Measurements from ENCODE around the gene UCHL3. TPM values are rescaled to one million over a fixed set of nuclear protein-coding genes. Genes with fewer than 3 reads are reported as not detected.
A peak's percentile ranks its signal among the peaks of the same experiment; 100 is the strongest.
"Not testable (repeated sequence)": the region's sequence is repeated elsewhere in the genome, so short reads cannot be mapped to it uniquely, and the experiment has no call there.

Gene UCHL3
- total RNA-seq, 1 donor from 2014 or later: 38.9 TPM

GRCh38 chr13:75530549-75530961 is 19.0 kb upstream of the UCHL3 start:
- Mint-ChIP-seq H3K27ac (peak overlapping the region; percentile 61), H3K4me1 (ENCODE audit: low read depth) (peaks cover 43% of the 10 kb centered on the region), H3K4me3 (no peak overlapping the region), H3K36me3 (ENCODE audit: low read depth) (peaks cover 37% of the 10 kb centered on the region), H3K27me3 (ENCODE audit: insufficient read depth) (no peaks in the 10 kb centered on the region), H3K9me3 (no peaks in the 10 kb centered on the region)
- intact Hi-C loops (cut with micrococcal nuclease): loop anchor here (10.0 kb wide), 2 partner anchors 1354 to 1396 kb away; partner anchors contain the start of genes KCTD12 and KLF12
- no peak for DNase-seq (ENCODE audit: low spot score)

GRCh38 chr13:75533861-75534260 is 15.7 kb upstream of the UCHL3 start:
- no peak for DNase-seq (ENCODE audit: low spot score)
- Mint-ChIP-seq H3K9me3 (no peaks in the 10 kb centered on the region), H3K4me3 (no peak overlapping the region), H3K4me1 (ENCODE audit: low read depth) (peaks cover 64% of the 10 kb centered on the region), H3K27ac (no peak overlapping the region), H3K36me3 (ENCODE audit: low read depth) (peaks cover 31% of the 10 kb centered on the region), H3K27me3 (ENCODE audit: insufficient read depth) (no peaks in the 10 kb centered on the region)
- intact Hi-C loops (cut with micrococcal nuclease): loop anchor here (10.0 kb wide), 2 partner anchors 1351 to 1399 kb away; partner anchors contain the start of genes KCTD12 and KLF12

- Mint-ChIP-seq H3K4me1 (ENCODE audit: low read depth) (peaks cover 44% of the 10 kb centered on the region), H3K27me3 (ENCODE audit: insufficient read depth) (no peaks in the 10 kb centered on the region), H3K27ac (peak within 1 kb of the TSS; percentile 87), H3K4me3 (peak within 1 kb of the TSS; percentile 94), H3K9me3 (no peaks in the 10 kb centered on the region), H3K36me3 (ENCODE audit: low read depth) (peaks cover 20% of the 10 kb centered on the region)
- DNase-seq (ENCODE audit: low spot score): peak; percentile 60
- intact Hi-C loops (cut with micrococcal nuclease): loop anchor here (1.0 to 10.0 kb wide), 7 partner anchors 12 to 1403 kb away; partner anchors contain the start of genes KCTD12, KLF12, LMO7 and TBC1D4
Measured at GRCh38 chr13:75537401-75538365, 11.9 kb upstream of the UCHL3 start, which contains the start of gene COMMD6. TSS of gene COMMD6 (minus strand) at chr13:75537841. CDS start at chr13:75537805, 36 bp downstream.

- Mint-ChIP-seq H3K27ac (no peak overlapping the region), H3K4me1 (ENCODE audit: low read depth) (peaks cover 21% of the 10 kb centered on the region), H3K4me3 (no peak overlapping the region), H3K36me3 (ENCODE audit: low read depth) (peaks cover 5% of the 10 kb centered on the region), H3K9me3 (no peaks in the 10 kb centered on the region), H3K27me3 (ENCODE audit: insufficient read depth) (no peaks in the 10 kb centered on the region)
- DNase-seq (ENCODE audit: low spot score): no peak
- intact Hi-C loops (cut with micrococcal nuclease): no loop called here
Measured at GRCh38 chr13:75541287-75541686, 8.3 kb upstream of the UCHL3 start.

GRCh38 chr13:75541961-75542360 is 7.6 kb upstream of the UCHL3 start:
- no peaks in the 10 kb centered on the region for H3K36me3 Mint-ChIP-seq (ENCODE audit: low read depth)
- intact Hi-C loops (cut with micrococcal nuclease): no loop called here
- H3K4me1 Mint-ChIP-seq (ENCODE audit: low read depth): peaks cover 14% of the 10 kb centered on the region
- H3K27ac Mint-ChIP-seq: no peak overlapping the region
- no peaks in the 10 kb centered on the region for H3K27me3 Mint-ChIP-seq (ENCODE audit: insufficient read depth)
- H3K9me3 Mint-ChIP-seq: no peaks in the 10 kb centered on the region
- no peak for DNase-seq (ENCODE audit: low spot score)
- no peak overlapping the region for H3K4me3 Mint-ChIP-seq

GRCh38 chr13:75544681-75545330 is 4.8 kb upstream of the UCHL3 start:
- no peak overlapping the region for H3K4me3 Mint-ChIP-seq
- no peaks in the 10 kb centered on the region for H3K27me3 Mint-ChIP-seq (ENCODE audit: insufficient read depth)
- DNase-seq (ENCODE audit: low spot score): no peak
- H3K4me1 Mint-ChIP-seq (ENCODE audit: low read depth): peaks cover 17% of the 10 kb centered on the region
- no peaks in the 10 kb centered on the region for H3K9me3 Mint-ChIP-seq
- no peak overlapping the region for H3K27ac Mint-ChIP-seq
- peaks cover 3% of the 10 kb centered on the region for H3K36me3 Mint-ChIP-seq (ENCODE audit: low read depth)
- intact Hi-C loops (cut with micrococcal nuclease): no loop called here

GRCh38 chr13:75545386-75545785 is 4.2 kb upstream of the UCHL3 start:
- H3K27ac Mint-ChIP-seq; H3K9me3 Mint-ChIP-seq; H3K27me3 Mint-ChIP-seq (ENCODE audit: insufficient read depth); H3K4me3 Mint-ChIP-seq; intact Hi-C loops (cut with micrococcal nuclease); DNase-seq (ENCODE audit: low spot score); H3K36me3 Mint-ChIP-seq (ENCODE audit: low read depth): not testable (repeated sequence)
- H3K4me1 Mint-ChIP-seq (ENCODE audit: low read depth): peaks cover 21% of the 10 kb centered on the region

GRCh38 chr13:75547917-75548316 is 1.7 kb upstream of the UCHL3 start:
- H3K4me3 Mint-ChIP-seq: no peak overlapping the region
- no peaks in the 10 kb centered on the region for H3K9me3 Mint-ChIP-seq
- H3K27me3 Mint-ChIP-seq (ENCODE audit: insufficient read depth): no peaks in the 10 kb centered on the region
- peaks cover 6% of the 10 kb centered on the region for H3K36me3 Mint-ChIP-seq (ENCODE audit: low read depth)
- H3K27ac Mint-ChIP-seq: no peak overlapping the region
- DNase-seq (ENCODE audit: low spot score): no peak
- H3K4me1 Mint-ChIP-seq (ENCODE audit: low read depth): peaks cover 30% of the 10 kb centered on the region
- intact Hi-C loops (cut with micrococcal nuclease): loop anchor here (2.0 kb wide), 1 partner anchor 221 kb away; no protein-coding TSS in a partner anchor

GRCh38 chr13:75550159-75550567 is 572 bp downstream of the UCHL3 start:
- Mint-ChIP-seq H3K27ac (peak overlapping the region; percentile 98), H3K9me3 (no peaks in the 10 kb centered on the region), H3K4me1 (ENCODE audit: low read depth) (peaks cover 45% of the 10 kb centered on the region), H3K36me3 (ENCODE audit: low read depth) (peaks cover 25% of the 10 kb centered on the region), H3K4me3 (peak overlapping the region; percentile 99), H3K27me3 (ENCODE audit: insufficient read depth) (no peaks in the 10 kb centered on the region)
- DNase-seq (ENCODE audit: low spot score): no peak
- intact Hi-C loops (cut with micrococcal nuclease): no loop called here

GRCh38 chr13:75554464-75554863 is 4.9 kb downstream of the UCHL3 start:
- no peaks in the 10 kb centered on the region for H3K27me3 Mint-ChIP-seq (ENCODE audit: insufficient read depth)
- intact Hi-C loops (cut with micrococcal nuclease): no loop called here
- DNase-seq (ENCODE audit: low spot score): no peak
- peaks cover 41% of the 10 kb centered on the region for H3K4me1 Mint-ChIP-seq (ENCODE audit: low read depth)
- no peak overlapping the region for H3K4me3 Mint-ChIP-seq
- no peaks in the 10 kb centered on the region for H3K9me3 Mint-ChIP-seq
- H3K36me3 Mint-ChIP-seq (ENCODE audit: low read depth): peaks cover 27% of the 10 kb centered on the region
- no peak overlapping the region for H3K27ac Mint-ChIP-seq

GRCh38 chr13:75554981-75555380 is 5.4 kb downstream of the UCHL3 start:
- no peak for DNase-seq (ENCODE audit: low spot score)
- H3K4me1 Mint-ChIP-seq (ENCODE audit: low read depth): peaks cover 40% of the 10 kb centered on the region
- peaks cover 27% of the 10 kb centered on the region for H3K36me3 Mint-ChIP-seq (ENCODE audit: low read depth)
- H3K27me3 Mint-ChIP-seq (ENCODE audit: insufficient read depth): no peaks in the 10 kb centered on the region
- intact Hi-C loops (cut with micrococcal nuclease): no loop called here
- H3K27ac Mint-ChIP-seq: no peak overlapping the region
- no peak overlapping the region for H3K4me3 Mint-ChIP-seq
- H3K9me3 Mint-ChIP-seq: no peaks in the 10 kb centered on the region

- Mint-ChIP-seq H3K9me3 (no peaks in the 10 kb centered on the region), H3K4me3 (no peak overlapping the region), H3K4me1 (ENCODE audit: low read depth) (peaks cover 31% of the 10 kb centered on the region), H3K27me3 (ENCODE audit: insufficient read depth) (no peaks in the 10 kb centered on the region), H3K36me3 (ENCODE audit: low read depth) (peaks cover 28% of the 10 kb centered on the region), H3K27ac (no peak overlapping the region)
- no peak for DNase-seq (ENCODE audit: low spot score)
- intact Hi-C loops (cut with micrococcal nuclease): no loop called here
Measured at GRCh38 chr13:75555836-75556235, 6.2 kb downstream of the UCHL3 start.

GRCh38 chr13:75556961-75557360 is 7.4 kb downstream of the UCHL3 start:
- intact Hi-C loops (cut with micrococcal nuclease): no loop called here

More at GRCh38 chr13:75556961-75557360, 7.4 kb downstream of the UCHL3 start:
- Mint-ChIP-seq H3K36me3 (ENCODE audit: low read depth) (peaks cover 27% of the 10 kb centered on the region), H3K27ac (no peak overlapping the region), H3K27me3 (ENCODE audit: insufficient read depth) (no peaks in the 10 kb centered on the region), H3K4me1 (ENCODE audit: low read depth) (peaks cover 26% of the 10 kb centered on the region), H3K4me3 (no peak overlapping the region), H3K9me3 (no peaks in the 10 kb centered on the region)
- no peak for DNase-seq (ENCODE audit: low spot score)

All from activated T-helper 1 cell treated with anti-CD3 and anti-CD28 coated beads, Interleukin-12 subunit alpha, Interleukin-12 subunit beta, Interleukin-2, Interleukin-4 antibody, amounts not matched to agents 30 ng/mL and 10 ng/mL and 1 ng/mL, durations not matched to agents 14 hours and 24 hours and 36 hours (primary cell).